ENCODE measurements around the gene HPF1. TPM values are rescaled to one million over a fixed set of nuclear protein-coding genes. Genes with fewer than 3 reads are reported as not detected.
"Not testable (repeated sequence)": the region's sequence is repeated elsewhere in the genome, so short reads cannot be mapped to it uniquely, and the experiment has no call there.

Gene HPF1
- total RNA-seq, 6 experiments from 2014 or later, result 25.5 to 33.9 (median 31.0) TPM

- H3K4me1 Mint-ChIP-seq (ENCODE audit: low read depth), result peaks cover 22% of the 10 kb centered on the region
- TF ChIP-seq, protein P1, sequence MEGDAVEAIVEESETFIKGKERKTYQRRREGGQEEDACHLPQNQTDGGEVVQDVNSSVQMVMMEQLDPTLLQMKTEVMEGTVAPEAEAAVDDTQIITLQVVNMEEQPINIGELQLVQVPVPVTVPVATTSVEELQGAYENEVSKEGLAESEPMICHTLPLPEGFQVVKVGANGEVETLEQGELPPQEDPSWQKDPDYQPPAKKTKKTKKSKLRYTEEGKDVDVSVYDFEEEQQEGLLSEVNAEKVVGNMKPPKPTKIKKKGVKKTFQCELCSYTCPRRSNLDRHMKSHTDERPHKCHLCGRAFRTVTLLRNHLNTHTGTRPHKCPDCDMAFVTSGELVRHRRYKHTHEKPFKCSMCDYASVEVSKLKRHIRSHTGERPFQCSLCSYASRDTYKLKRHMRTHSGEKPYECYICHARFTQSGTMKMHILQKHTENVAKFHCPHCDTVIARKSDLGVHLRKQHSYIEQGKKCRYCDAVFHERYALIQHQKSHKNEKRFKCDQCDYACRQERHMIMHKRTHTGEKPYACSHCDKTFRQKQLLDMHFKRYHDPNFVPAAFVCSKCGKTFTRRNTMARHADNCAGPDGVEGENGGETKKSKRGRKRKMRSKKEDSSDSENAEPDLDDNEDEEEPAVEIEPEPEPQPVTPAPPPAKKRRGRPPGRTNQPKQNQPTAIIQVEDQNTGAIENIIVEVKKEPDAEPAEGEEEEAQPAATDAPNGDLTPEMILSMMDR (IDR thresholded peaks at IDR 0.05), result no peak
- no peaks in the 10 kb centered on the region for H3K9me3 Mint-ChIP-seq
- DNase-seq, result peak; percentile 31
- no peak overlapping the region for H3K27ac Mint-ChIP-seq
- H3K36me3 Mint-ChIP-seq (ENCODE audit: low read depth), result no peaks in the 10 kb centered on the region
- no peak overlapping the region for H3K4me3 Mint-ChIP-seq
- peaks cover 10% of the 10 kb centered on the region for H3K27me3 Mint-ChIP-seq (ENCODE audit: insufficient read depth)
These were observed 37.8 kb upstream of the HPF1 start for GRCh38 chr4:169795585-169795984.

GRCh38 chr4:169791527-169792156 is 33.9 kb upstream of the HPF1 start:
- TF ChIP-seq, protein P1 (IDR thresholded peaks at IDR 0.05), result peak; percentile 77
- peaks cover 22% of the 10 kb centered on the region for H3K4me1 Mint-ChIP-seq (ENCODE audit: low read depth)
- peak; percentile 67 for DNase-seq
- H3K36me3 Mint-ChIP-seq (ENCODE audit: low read depth), result no peaks in the 10 kb centered on the region
- H3K27ac Mint-ChIP-seq, result no peak overlapping the region
- H3K27me3 Mint-ChIP-seq (ENCODE audit: insufficient read depth), result peaks cover 5% of the 10 kb centered on the region
- peak overlapping the region; percentile 68 for H3K4me3 Mint-ChIP-seq
- no peaks in the 10 kb centered on the region for H3K9me3 Mint-ChIP-seq

DNA sequence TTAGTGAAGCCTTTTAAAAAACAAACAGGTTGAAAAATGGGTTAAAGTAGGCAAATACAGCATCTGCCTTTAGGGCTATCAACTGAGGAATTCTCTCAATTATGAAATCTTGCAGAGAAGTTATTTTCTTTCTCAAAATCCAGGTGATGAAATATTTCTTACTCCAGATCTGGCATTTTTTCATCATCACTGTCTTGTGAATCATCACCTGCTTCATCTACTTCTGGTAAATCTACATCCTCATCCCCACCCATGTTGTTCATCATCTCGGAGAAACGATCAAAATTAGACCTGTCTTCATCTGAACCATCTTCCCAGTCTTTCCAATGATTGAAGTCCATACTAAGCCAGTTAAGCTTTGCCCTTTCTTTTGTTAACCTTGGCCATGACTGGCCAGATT is 33.3 kb upstream of the HPF1 start:
- H3K27ac Mint-ChIP-seq, result no peak overlapping the region
- H3K27me3 Mint-ChIP-seq (ENCODE audit: insufficient read depth), result peaks cover 5% of the 10 kb centered on the region
- DNase-seq, result no peak

DNA sequence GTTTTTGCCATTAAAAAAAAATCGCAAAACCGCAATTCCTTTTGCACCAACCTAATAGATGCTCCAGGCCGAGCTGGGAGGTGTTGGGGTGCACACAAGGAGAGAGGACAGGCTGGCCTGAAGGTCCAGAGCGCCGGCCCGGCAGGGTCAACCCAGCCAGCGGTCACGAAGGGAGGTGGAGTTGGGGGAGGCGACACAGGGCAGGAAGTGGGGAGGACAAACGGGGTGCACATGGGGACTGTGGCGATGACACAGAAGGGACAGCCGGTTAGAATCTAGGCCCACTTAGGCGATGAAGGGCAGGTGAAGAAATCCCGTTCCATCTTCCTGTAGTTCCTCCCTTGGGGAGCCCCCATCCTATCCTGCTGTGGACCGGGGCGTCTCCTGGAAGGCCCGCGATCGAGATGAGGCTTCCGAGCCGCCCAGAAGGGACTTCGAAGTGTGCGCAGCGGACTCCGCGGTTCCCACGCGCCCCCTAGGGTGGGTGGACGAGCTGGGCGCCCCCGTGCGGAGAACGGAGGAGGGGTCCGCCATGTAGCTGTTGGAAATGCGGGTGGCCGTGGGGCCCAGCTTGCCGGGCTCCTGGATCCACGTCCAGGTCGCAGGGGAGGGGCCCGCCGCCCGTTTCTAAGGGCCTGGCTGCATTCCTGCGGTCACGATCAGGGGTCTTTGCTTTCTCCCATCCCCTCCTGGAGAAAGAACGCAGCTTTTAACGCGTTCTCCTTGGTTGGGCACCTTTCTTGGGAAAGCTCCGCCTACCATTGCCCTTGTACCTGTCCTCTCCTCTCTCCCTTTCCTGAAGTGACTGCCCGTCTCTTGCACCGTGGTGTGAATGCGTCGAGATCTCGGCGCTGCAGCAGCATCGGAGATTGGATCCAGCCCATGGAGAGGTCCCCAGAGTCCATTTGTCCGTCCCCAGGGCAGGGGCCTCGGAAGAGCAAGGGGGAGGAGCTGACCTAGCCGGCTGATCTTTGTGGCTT is 17.0 kb upstream of the HPF1 start:
- TF ChIP-seq, protein P1 (IDR thresholded peaks at IDR 0.05), result peak; percentile 41
- Mint-ChIP-seq H3K27me3 (ENCODE audit: insufficient read depth) (peaks cover 40% of the 10 kb centered on the region), H3K27ac (no peak overlapping the region), H3K9me3 (peaks cover 5% of the 10 kb centered on the region), H3K36me3 (ENCODE audit: low read depth) (no peaks in the 10 kb centered on the region), H3K4me3 (no peak overlapping the region), H3K4me1 (ENCODE audit: low read depth) (peaks cover 15% of the 10 kb centered on the region)
- DNase-seq, result no peak

More for the DNA sequence above, 33.3 kb upstream of the HPF1 start:
- Mint-ChIP-seq H3K9me3 (no peaks in the 10 kb centered on the region), H3K36me3 (ENCODE audit: low read depth) (no peaks in the 10 kb centered on the region), H3K4me1 (ENCODE audit: low read depth) (peaks cover 22% of the 10 kb centered on the region), H3K4me3 (peak overlapping the region; percentile 68; the same call in 1 of the 2 replicates)
- TF ChIP-seq, protein P1 (IDR thresholded peaks at IDR 0.05), result no peak

GRCh38 chr4:169773889-169774288 is 16.1 kb upstream of the HPF1 start:
- no peak for DNase-seq
- TF ChIP-seq, protein P1 (IDR thresholded peaks at IDR 0.05), result no peak
- Mint-ChIP-seq H3K27ac (no peak overlapping the region), H3K27me3 (ENCODE audit: insufficient read depth) (peaks cover 41% of the 10 kb centered on the region), H3K9me3 (peaks cover 5% of the 10 kb centered on the region), H3K36me3 (ENCODE audit: low read depth) (no peaks in the 10 kb centered on the region), H3K4me3 (no peak overlapping the region), H3K4me1 (ENCODE audit: low read depth) (peaks cover 15% of the 10 kb centered on the region)

DNA sequence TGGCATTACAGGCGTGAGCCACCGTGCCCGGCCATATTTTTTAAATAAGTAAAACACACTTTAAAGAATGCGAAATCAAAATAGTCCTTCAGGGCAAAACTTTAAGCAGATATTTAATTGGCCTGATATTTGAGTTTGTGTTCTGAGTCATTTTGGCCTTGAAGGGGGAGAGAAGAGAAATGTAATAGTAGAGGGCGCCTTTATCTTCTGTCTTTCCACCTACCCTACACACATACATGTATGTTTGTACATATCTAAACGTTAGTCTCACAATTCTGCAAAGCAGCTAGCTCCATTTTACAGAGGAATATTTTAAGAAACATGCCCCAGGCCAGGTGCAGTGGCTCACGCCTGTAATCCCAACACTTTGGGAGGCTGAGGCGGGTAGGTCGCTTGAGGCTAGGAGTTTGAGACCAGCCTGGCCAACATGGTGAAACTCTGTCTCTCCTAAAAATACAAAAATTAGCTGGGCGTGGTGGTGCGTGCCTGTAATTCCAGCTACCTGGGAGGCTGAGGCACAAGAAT is 13.9 kb upstream of the HPF1 start:
- H3K27ac Mint-ChIP-seq; DNase-seq; H3K36me3 Mint-ChIP-seq (ENCODE audit: low read depth); H3K4me3 Mint-ChIP-seq; H3K9me3 Mint-ChIP-seq: not testable (repeated sequence)
- Mint-ChIP-seq H3K4me1 (ENCODE audit: low read depth) (peaks cover 15% of the 10 kb centered on the region), H3K27me3 (ENCODE audit: insufficient read depth) (peaks cover 33% of the 10 kb centered on the region)
